ENCODE measurements around the gene ZDHHC8.

ZDHHC8 gene

GRCh38 chr22:20173246-20173645, 41.6 kb downstream of the ZDHHC8 start:
- H3F3A ChIP-seq (ENCODE audit: control insufficient read depth, insufficient read depth), result no peaks in the 10 kb centered on the region
- H3K9me2 ChIP-seq (replicated peaks; ENCODE audit: control insufficient read depth, low read length), result no peaks in the 10 kb centered on the region
- H3K4me1 ChIP-seq (ENCODE audit: control insufficient read depth, low read length), result no peaks in the 10 kb centered on the region
- no peaks in the 10 kb centered on the region for H3K27me3 ChIP-seq (ENCODE audit: control insufficient read depth, low read length)
- no peaks in the 10 kb centered on the region for H3K79me2 ChIP-seq (ENCODE audit: control insufficient read depth, low read length)
- H4K20me1 ChIP-seq (ENCODE audit: control insufficient read depth, insufficient read depth, low read depth, low read length), result no peaks in the 10 kb centered on the region
- no peak overlapping the region for H3K27ac ChIP-seq (ENCODE audit: low read depth, low read length)
- TF ChIP-seq, protein P1, sequence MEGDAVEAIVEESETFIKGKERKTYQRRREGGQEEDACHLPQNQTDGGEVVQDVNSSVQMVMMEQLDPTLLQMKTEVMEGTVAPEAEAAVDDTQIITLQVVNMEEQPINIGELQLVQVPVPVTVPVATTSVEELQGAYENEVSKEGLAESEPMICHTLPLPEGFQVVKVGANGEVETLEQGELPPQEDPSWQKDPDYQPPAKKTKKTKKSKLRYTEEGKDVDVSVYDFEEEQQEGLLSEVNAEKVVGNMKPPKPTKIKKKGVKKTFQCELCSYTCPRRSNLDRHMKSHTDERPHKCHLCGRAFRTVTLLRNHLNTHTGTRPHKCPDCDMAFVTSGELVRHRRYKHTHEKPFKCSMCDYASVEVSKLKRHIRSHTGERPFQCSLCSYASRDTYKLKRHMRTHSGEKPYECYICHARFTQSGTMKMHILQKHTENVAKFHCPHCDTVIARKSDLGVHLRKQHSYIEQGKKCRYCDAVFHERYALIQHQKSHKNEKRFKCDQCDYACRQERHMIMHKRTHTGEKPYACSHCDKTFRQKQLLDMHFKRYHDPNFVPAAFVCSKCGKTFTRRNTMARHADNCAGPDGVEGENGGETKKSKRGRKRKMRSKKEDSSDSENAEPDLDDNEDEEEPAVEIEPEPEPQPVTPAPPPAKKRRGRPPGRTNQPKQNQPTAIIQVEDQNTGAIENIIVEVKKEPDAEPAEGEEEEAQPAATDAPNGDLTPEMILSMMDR (IDR thresholded peaks at IDR 0.05; ENCODE audit: low read depth, low read length, poor library complexity, severe bottlenecking), result no peak
- TF ChIP-seq EZH2phosphoT487 (IDR thresholded peaks at IDR 0.05; ENCODE audit: borderline replicate concordance, low read length), result no peak
- H3K36me3 ChIP-seq (ENCODE audit: control insufficient read depth, low read length), result no peaks in the 10 kb centered on the region
- H3K9me3 ChIP-seq (ENCODE audit: control insufficient read depth, insufficient read depth, low read length), result no peaks in the 10 kb centered on the region
- H3K4me2 ChIP-seq (ENCODE audit: low read length), result no peak overlapping the region
- no peak overlapping the region for H3K4me3 ChIP-seq (ENCODE audit: low read length)

DNA sequence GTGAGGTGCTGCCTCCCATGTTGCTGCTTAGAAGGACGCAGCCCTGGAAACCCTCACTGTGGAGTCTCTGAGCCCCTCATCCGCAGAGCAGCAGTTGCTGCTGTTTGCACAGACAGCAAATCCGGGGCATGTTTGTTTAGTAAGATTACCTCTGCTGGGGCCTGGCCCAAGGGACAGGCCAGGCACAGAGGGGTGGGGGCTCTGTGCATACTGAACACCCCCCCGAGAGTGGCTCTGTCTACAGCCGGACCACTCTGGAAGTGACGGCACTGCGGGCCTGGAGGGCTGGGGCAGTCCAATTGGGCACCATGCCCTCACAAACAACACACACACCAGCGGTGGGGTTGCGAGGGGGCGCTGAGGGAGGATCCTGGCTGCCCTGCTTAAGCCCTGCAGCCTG, 42.2 kb downstream of the ZDHHC8 start:
- no peaks in the 10 kb centered on the region for H3K4me1 ChIP-seq (ENCODE audit: control insufficient read depth, low read length)
- H3K9me2 ChIP-seq (replicated peaks; ENCODE audit: control insufficient read depth, low read length), result no peaks in the 10 kb centered on the region
- no peak overlapping the region for H3K4me3 ChIP-seq (ENCODE audit: low read length)
- no peaks in the 10 kb centered on the region for H4K20me1 ChIP-seq (ENCODE audit: control insufficient read depth, insufficient read depth, low read depth, low read length)
- no peaks in the 10 kb centered on the region for H3K36me3 ChIP-seq (ENCODE audit: control insufficient read depth, low read length)
- H3K27ac ChIP-seq (ENCODE audit: low read depth, low read length), result no peak overlapping the region
- H3K4me2 ChIP-seq (ENCODE audit: low read length), result no peak overlapping the region
- no peaks in the 10 kb centered on the region for H3K27me3 ChIP-seq (ENCODE audit: control insufficient read depth, low read length)
- TF ChIP-seq EZH2phosphoT487 (IDR thresholded peaks at IDR 0.05; ENCODE audit: borderline replicate concordance, low read length), result no peak
- TF ChIP-seq, protein P1 (IDR thresholded peaks at IDR 0.05; ENCODE audit: low read depth, low read length, poor library complexity, severe bottlenecking), result no peak
- no peaks in the 10 kb centered on the region for H3K79me2 ChIP-seq (ENCODE audit: control insufficient read depth, low read length)
- H3K9me3 ChIP-seq (ENCODE audit: control insufficient read depth, insufficient read depth, low read length), result no peaks in the 10 kb centered on the region
- H3F3A ChIP-seq (ENCODE audit: control insufficient read depth, insufficient read depth), result no peaks in the 10 kb centered on the region

DNA sequence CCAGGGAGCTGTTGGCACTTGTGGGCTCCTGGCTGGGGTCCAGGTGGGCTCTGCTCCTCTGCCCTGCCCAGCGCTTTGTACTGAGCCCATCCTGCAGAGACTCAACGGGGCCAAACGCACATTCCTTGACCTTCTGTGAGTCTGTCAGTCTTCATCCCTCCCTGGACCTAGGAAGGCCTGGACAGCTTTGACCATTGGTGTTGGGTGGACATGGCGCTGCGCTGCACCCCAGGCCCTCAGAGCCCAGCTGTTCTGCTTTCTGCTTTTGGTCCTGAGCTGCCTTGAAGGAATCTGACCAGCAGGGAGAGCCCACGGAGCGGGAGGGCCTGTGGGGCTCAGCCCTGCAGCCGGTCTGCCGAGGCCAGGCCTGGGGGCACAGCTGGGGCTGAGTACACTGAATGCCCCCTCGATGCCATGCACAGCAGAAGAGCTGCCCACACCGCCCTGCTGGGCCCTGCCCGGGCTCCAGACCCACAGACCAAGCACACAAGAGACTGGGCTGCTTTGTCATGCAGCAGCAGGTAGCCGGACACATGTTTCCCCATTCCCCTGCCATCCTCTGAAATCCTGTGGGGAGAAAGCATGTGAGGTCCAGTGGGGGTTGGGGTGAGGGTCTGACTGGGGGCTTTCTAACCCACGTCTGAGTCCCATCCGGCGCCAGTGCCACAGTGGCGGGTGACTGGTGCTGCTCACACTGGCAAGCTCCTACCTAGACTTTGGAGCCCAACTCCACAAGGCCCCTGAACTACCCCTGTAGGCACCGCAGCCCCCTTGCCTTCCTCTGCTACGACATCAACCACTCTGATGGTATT, 43.4 kb downstream of the ZDHHC8 start:
- no peaks in the 10 kb centered on the region for H3K36me3 ChIP-seq (ENCODE audit: control insufficient read depth, low read length)
- H3K79me2 ChIP-seq (ENCODE audit: control insufficient read depth, low read length), result no peaks in the 10 kb centered on the region
- no peaks in the 10 kb centered on the region for H3K9me2 ChIP-seq (replicated peaks; ENCODE audit: control insufficient read depth, low read length)
- H3K27ac ChIP-seq (ENCODE audit: low read depth, low read length), result no peak overlapping the region
- TF ChIP-seq, protein P1 (IDR thresholded peaks at IDR 0.05; ENCODE audit: low read depth, low read length, poor library complexity, severe bottlenecking), result no peak
- no peak for TF ChIP-seq EZH2phosphoT487 (IDR thresholded peaks at IDR 0.05; ENCODE audit: borderline replicate concordance, low read length)
- H3K4me3 ChIP-seq (ENCODE audit: low read length), result no peak overlapping the region
- H3F3A ChIP-seq (ENCODE audit: control insufficient read depth, insufficient read depth), result no peaks in the 10 kb centered on the region
- H3K9me3 ChIP-seq (ENCODE audit: control insufficient read depth, insufficient read depth, low read length), result no peaks in the 10 kb centered on the region
- no peaks in the 10 kb centered on the region for H3K27me3 ChIP-seq (ENCODE audit: control insufficient read depth, low read length)
- no peaks in the 10 kb centered on the region for H3K4me1 ChIP-seq (ENCODE audit: control insufficient read depth, low read length)
- no peaks in the 10 kb centered on the region for H4K20me1 ChIP-seq (ENCODE audit: control insufficient read depth, insufficient read depth, low read depth, low read length)
- no peak overlapping the region for H3K4me2 ChIP-seq (ENCODE audit: low read length)

All from DOHH2 (cell line).